OCI-LY7 (cell line): Measurements from ENCODE around the gene OAS2. TPM values are rescaled to one million over a fixed set of nuclear protein-coding genes. Genes with fewer than 3 reads are reported as not detected.
A peak's percentile ranks its signal among the peaks of the same experiment; 100 is the strongest.

Experiments
- BruUV-seq: library from RNA; stranded (reverse); fragments of 400-500 nt; replicated peaks from 2 replicates; lab custom pipeline; 2021; lab: Mats Ljungman, UMichigan
- CTCF ChIA-PET: fragments of 300-600 bp; sonication (Branson Sonifier 250); formaldehyde crosslinking; loops from one replicate; lab custom pipeline; 2022; ENCODE audit warnings: antibody characterized with exemption; ENCODE audit not compliant: unreplicated experiment; lab: Charles Lee
- POLR2A ChIA-PET: fragments of 300-600 bp; sonication (Branson Sonifier 250); formaldehyde crosslinking; loops from one replicate; lab custom pipeline; 2022; ENCODE audit warnings: antibody characterized with exemption; lab: Charles Lee
- DNase-seq: peaks from one replicate; pipeline ENCODE4 v3.0.0-alpha.2; 2015; ENCODE audit warnings: low spot score
- H2AFZ ChIP-seq: fragments of 200-600 bp; sonication (generic), shearing (Covaris generic); 2 replicates; pipeline ENCODE4 v1.6.1; 2014; ENCODE audit warnings: mild to moderate bottlenecking, antibody characterized with exemption, low read length, moderate library complexity
- H3K27ac ChIP-seq: fragments of 200-600 bp; sonication (generic); 2 replicates; pipeline ENCODE4 v1.5.1; 2014; ENCODE audit warnings: mixed run types, low read depth, mild to moderate bottlenecking, moderate library complexity, low read length, inconsistent platforms; ENCODE audit not compliant: poor library complexity, severe bottlenecking
- H3K36me3 ChIP-seq: fragments of 200-600 bp; sonication (generic); 2 replicates; pipeline ENCODE4 v1.6.1; 2014; ENCODE audit warnings: mild to moderate bottlenecking, antibody characterized with exemption, low read length, moderate library complexity, mixed read lengths; ENCODE audit not compliant: insufficient read depth
- H3K4me1 ChIP-seq: fragments of 200-600 bp; sonication (generic); 2 replicates; pipeline ENCODE4 v1.5.1; 2014; ENCODE audit warnings: mild to moderate bottlenecking, low read length; ENCODE audit not compliant: insufficient read depth, poor library complexity, severe bottlenecking
- H3K4me2 ChIP-seq: fragments of 200-600 bp; sonication (generic); 2 replicates; pipeline ENCODE4 v1.6.1; 2014; ENCODE audit warnings: mild to moderate bottlenecking, low read length
- H3K4me3 ChIP-seq: fragments of 200-600 bp; sonication (generic); 2 replicates; pipeline ENCODE4 v1.5.1; 2014; ENCODE audit warnings: mild to moderate bottlenecking, low read depth, low read length; ENCODE audit not compliant: poor library complexity, severe bottlenecking
- H3K79me2 ChIP-seq: fragments of 200-600 bp; sonication (generic); 2 replicates; pipeline ENCODE4 v1.6.1; 2016; ENCODE audit warnings: low read depth, mild to moderate bottlenecking, low read length, moderate library complexity, mixed read lengths; ENCODE audit not compliant: insufficient read depth
- H3K9me2 ChIP-seq: fragments of 200-600 bp; sonication (generic); 2 replicates; pipeline ENCODE4 v1.6.1; 2016; ENCODE audit warnings: mild to moderate bottlenecking, low read length, mixed read lengths; ENCODE audit not compliant: insufficient read depth
- H3K9me3 ChIP-seq: fragments of 200-600 bp; sonication (generic); 2 replicates; pipeline ENCODE4 v1.6.1; 2014; ENCODE audit warnings: mild to moderate bottlenecking, mixed run types, low read length, mixed read lengths
- H4K20me1 ChIP-seq: fragments of 200-600 bp; sonication (generic); 2 replicates; pipeline ENCODE4 v1.6.1; 2014; ENCODE audit warnings: mild to moderate bottlenecking, antibody characterized with exemption, low read length, moderate library complexity, mixed read lengths; ENCODE audit not compliant: insufficient read depth
- CTCF ChIP-seq: fragments of 200-600 bp; sonication (generic); conservative IDR thresholded peaks from 2 replicates; pipeline ENCODE4 v1.5.1; 2014; ENCODE audit warnings: mild to moderate bottlenecking, antibody characterized with exemption, low read length, moderate library complexity, mixed read lengths
- EZH2phosphoT487 ChIP-seq: fragments of 200-600 bp; sonication (generic); IDR thresholded peaks from 2 replicates; pipeline ENCODE4 v1.6.1; 2018; ENCODE audit warnings: low read depth, borderline replicate concordance, mild to moderate bottlenecking, mixed run types, antibody characterized with exemption, low read length, moderate library complexity, mixed read lengths
- intact Hi-C: fragments of 100-400 bp; cut with micrococcal nuclease; formaldehyde crosslinking; loops from one replicate; pipeline ENCODE4 v1.10.0; 2022; ENCODE audit not compliant: unreplicated experiment
- total RNA-seq, 2 experiments: library from RNA; depleted of rRNA in 1 of 2; stranded (reverse); fragments of >200 nt in 1 of 2; shearing (Covaris generic) in 1 of 2; gene quantifications; 2 replicates each; pipeline ENCODE4 v1.2.3, GENCODE V29; 2014 to 2022

OAS2 gene
- total RNA-seq, 2 experiments from 2014 or later: 33.2 to 46.8 TPM

GRCh38 chr12:113050795-113051194 is 72.5 kb downstream of the OAS2 start:
- peaks cover 88% of the 10 kb centered on the region for H3K4me1 ChIP-seq
- H3K9me2 ChIP-seq: no peaks in the 10 kb centered on the region
- no TSS peak for BruUV-seq
- intact Hi-C loops: loop anchor here (1.0 kb wide), 3 partner anchors 42 to 85 kb away; partner anchors contain the start of gene RASAL1
- H2AFZ ChIP-seq: no peak overlapping the region
- no peaks in the 10 kb centered on the region for H3K9me3 ChIP-seq
- ChIA-PET POLR2A (interaction anchor here (0.9 to 16.3 kb wide), 10 partner anchors 16 to 135 kb away, joined by 3 to 235 read pairs (median 4); partner anchors contain the start of gene RITA1), CTCF (interaction anchor here (0.7 to 2.1 kb wide), 4 partner anchors 11 to 102 kb away, joined by 3 to 7 read pairs (median 3); no protein-coding TSS in a partner anchor)
- H3K27ac ChIP-seq: peak overlapping the region; percentile 97
- no peaks in the 10 kb centered on the region for H4K20me1 ChIP-seq
- DNase-seq: peak; percentile 96
- H3K79me2 ChIP-seq: peaks cover 24% of the 10 kb centered on the region
- H3K4me3 ChIP-seq: peak overlapping the region; percentile 48
- peaks cover 6% of the 10 kb centered on the region; the same call in 1 of the 2 replicates for H3K36me3 ChIP-seq
- no peak for TF ChIP-seq EZH2phosphoT487
- TF ChIP-seq CTCF: no peak
- H3K4me2 ChIP-seq: peak overlapping the region; percentile 75

- Histone ChIP-seq H3K9me2 (no peaks in the 10 kb centered on the region), H3K4me2 (peak overlapping the region; percentile 75), H4K20me1 (no peaks in the 10 kb centered on the region), H3K27ac (peak overlapping the region; percentile 97), H2AFZ (no peak overlapping the region), H3K79me2 (peaks cover 34% of the 10 kb centered on the region), H3K9me3 (no peaks in the 10 kb centered on the region), H3K4me1 (peaks cover 88% of the 10 kb centered on the region), H3K4me3 (peak overlapping the region; percentile 48), H3K36me3 (peaks cover 8% of the 10 kb centered on the region; the same call in 1 of the 2 replicates)
- CTCF ChIA-PET: interaction anchor here (0.6 to 2.1 kb wide), 2 partner anchors 12 to 15 kb away, joined by 3 to 7 read pairs; no protein-coding TSS in a partner anchor
- no peak for TF ChIP-seq EZH2phosphoT487
- TF ChIP-seq CTCF: no peak
- POLR2A ChIA-PET: interaction anchor here (1.3 to 16.3 kb wide), 9 partner anchors 15 to 135 kb away, joined by 3 to 235 read pairs (median 4); partner anchors contain the start of gene RITA1
- DNase-seq: peak; percentile 42
- intact Hi-C loops: loop anchor here (1.0 kb wide), 3 partner anchors 24 to 84 kb away; partner anchors contain the start of gene RASAL1
- BruUV-seq: no TSS peak
Measured at GRCh38 chr12:113051759-113052158, 73.4 kb downstream of the OAS2 start.

- no peaks in the 10 kb centered on the region for H3K9me2 ChIP-seq
- H3K36me3 ChIP-seq: peaks cover 14% of the 10 kb centered on the region
- H4K20me1 ChIP-seq: no peaks in the 10 kb centered on the region
- peak overlapping the region; percentile 75 for H3K4me2 ChIP-seq
- peaks cover 88% of the 10 kb centered on the region for H3K4me1 ChIP-seq
- DNase-seq: peak; percentile 88
- no TSS peak for BruUV-seq
- ChIA-PET POLR2A (interaction anchor here (1.3 to 16.3 kb wide), 2 partner anchors 15 to 119 kb away, joined by 10 to 235 read pairs; no protein-coding TSS in a partner anchor), CTCF (interaction anchor here (0.6 kb wide), 1 partner anchor 16 kb away, joined by 3 read pairs; no protein-coding TSS in a partner anchor)
- H3K4me3 ChIP-seq: peak overlapping the region; percentile 48
- H2AFZ ChIP-seq: no peak overlapping the region
- no peak for TF ChIP-seq CTCF
- no peak for TF ChIP-seq EZH2phosphoT487
- intact Hi-C loops: loop anchor here (1.0 kb wide), 1 partner anchor 23 kb away; no protein-coding TSS in a partner anchor
- peak overlapping the region; percentile 97 for H3K27ac ChIP-seq
- peaks cover 40% of the 10 kb centered on the region for H3K79me2 ChIP-seq
- H3K9me3 ChIP-seq: no peaks in the 10 kb centered on the region
Measured at GRCh38 chr12:113052326-113052725, 74.0 kb downstream of the OAS2 start.
